ENCODE results near the gene SEC62.

GRCh38 chr3:169923831-169924230 is 42.8 kb upstream of the SEC62 start:
- TF ChIP-seq CTCF (IDR thresholded peaks at IDR 0.05) (no peak), POLR2AphosphoS5 (IDR thresholded peaks at IDR 0.05) (no peak)

Data from prostate gland (tissue), 2 donors.